Brain pericyte (primary cell): Measurements from ENCODE around the gene NFX1.
A peak's percentile ranks its signal among the peaks of the same experiment; 100 is the strongest.
"Not testable (repeated sequence)": the region's sequence is repeated elsewhere in the genome, so short reads cannot be mapped to it uniquely, and the experiment has no call there.

Experiments
- DNase-seq: peaks from one replicate; pipeline ENCODE4 v3.0.0-alpha.2; 2012; ENCODE audit warnings: low read depth, low spot score

NFX1 gene

GRCh38 chr9:33358641-33359040 lies 68.3 kb downstream of the NFX1 start:
- DNase-seq, result not testable (repeated sequence)

- no peak for DNase-seq
Measured at GRCh38 chr9:33364127-33364526, 73.8 kb downstream of the NFX1 start.

GRCh38 chr9:33364814-33365213 lies 74.5 kb downstream of the NFX1 start:
- not testable (repeated sequence) for DNase-seq

- no peak for DNase-seq
Measured at GRCh38 chr9:33366979-33367480, 76.7 kb downstream of the NFX1 start.

GRCh38 chr9:33372900-33373299 lies 82.6 kb downstream of the NFX1 start:
- no peak for DNase-seq

GRCh38 chr9:33374190-33374589 lies 83.9 kb downstream of the NFX1 start:
- no peak for DNase-seq

GRCh38 chr9:33374634-33375237 lies 84.4 kb downstream of the NFX1 start:
- peak; percentile 18 for DNase-seq

GRCh38 chr9:33375238-33375840 lies 85.0 kb downstream of the NFX1 start:
- no peak for DNase-seq

GRCh38 chr9:33375841-33376321 lies 85.6 kb downstream of the NFX1 start:
- no peak for DNase-seq

GRCh38 chr9:33377089-33377715 lies 86.9 kb downstream of the NFX1 start:
- no peak for DNase-seq

GRCh38 chr9:33378121-33378795 lies 87.9 kb downstream of the NFX1 start:
- DNase-seq, result no peak

GRCh38 chr9:33379666-33380389 lies 89.5 kb downstream of the NFX1 start:
- DNase-seq, result no peak

- DNase-seq, result no peak
Measured at GRCh38 chr9:33380390-33381094, 90.2 kb downstream of the NFX1 start.

GRCh38 chr9:33381231-33381791 lies 91.0 kb downstream of the NFX1 start:
- DNase-seq, result no peak

GRCh38 chr9:33382397-33382796 lies 92.1 kb downstream of the NFX1 start:
- DNase-seq, result not testable (repeated sequence)

- not testable (repeated sequence) for DNase-seq
Measured at GRCh38 chr9:33383396-33383795, 93.1 kb downstream of the NFX1 start.

- DNase-seq, result not testable (repeated sequence)
Measured at GRCh38 chr9:33385536-33385935, 95.2 kb downstream of the NFX1 start.

- DNase-seq, result not testable (repeated sequence)
Measured at GRCh38 chr9:33385979-33386640, 95.8 kb downstream of the NFX1 start.

GRCh38 chr9:33386641-33386996 lies 96.3 kb downstream of the NFX1 start:
- DNase-seq, result not testable (repeated sequence)

- not testable (repeated sequence) for DNase-seq
Measured at GRCh38 chr9:33386998-33387397, 96.7 kb downstream of the NFX1 start.
